GM12874 (cell line): ENCODE data around the gene DES.

Source experiments
- TF ChIP-seq, protein P1 (sequence below): IDR thresholded peaks from 2 replicates; pipeline ENCODE4 v1.5.1; 2011; ENCODE audit warnings: low read depth, mild to moderate bottlenecking, control low read depth, low read length, moderate library complexity; ENCODE audit not compliant: insufficient read depth

The DES gene

GRCh38 chr2:219438453-219438852, 20.3 kb downstream of the DES start:
- TF ChIP-seq, protein P1, sequence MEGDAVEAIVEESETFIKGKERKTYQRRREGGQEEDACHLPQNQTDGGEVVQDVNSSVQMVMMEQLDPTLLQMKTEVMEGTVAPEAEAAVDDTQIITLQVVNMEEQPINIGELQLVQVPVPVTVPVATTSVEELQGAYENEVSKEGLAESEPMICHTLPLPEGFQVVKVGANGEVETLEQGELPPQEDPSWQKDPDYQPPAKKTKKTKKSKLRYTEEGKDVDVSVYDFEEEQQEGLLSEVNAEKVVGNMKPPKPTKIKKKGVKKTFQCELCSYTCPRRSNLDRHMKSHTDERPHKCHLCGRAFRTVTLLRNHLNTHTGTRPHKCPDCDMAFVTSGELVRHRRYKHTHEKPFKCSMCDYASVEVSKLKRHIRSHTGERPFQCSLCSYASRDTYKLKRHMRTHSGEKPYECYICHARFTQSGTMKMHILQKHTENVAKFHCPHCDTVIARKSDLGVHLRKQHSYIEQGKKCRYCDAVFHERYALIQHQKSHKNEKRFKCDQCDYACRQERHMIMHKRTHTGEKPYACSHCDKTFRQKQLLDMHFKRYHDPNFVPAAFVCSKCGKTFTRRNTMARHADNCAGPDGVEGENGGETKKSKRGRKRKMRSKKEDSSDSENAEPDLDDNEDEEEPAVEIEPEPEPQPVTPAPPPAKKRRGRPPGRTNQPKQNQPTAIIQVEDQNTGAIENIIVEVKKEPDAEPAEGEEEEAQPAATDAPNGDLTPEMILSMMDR: no peak

- TF ChIP-seq, protein P1: no peak
Measured at GRCh38 chr2:219439506-219439905, 21.3 kb downstream of the DES start.

GRCh38 chr2:219440388-219441256, 22.4 kb downstream of the DES start:
- TF ChIP-seq, protein P1: no peak

GRCh38 chr2:219441451-219442255, 23.5 kb downstream of the DES start:
- TF ChIP-seq, protein P1: no peak

- TF ChIP-seq, protein P1: no peak
Measured at GRCh38 chr2:219442256-219443015, 24.3 kb downstream of the DES start.

GRCh38 chr2:219443016-219443696, 25.0 kb downstream of the DES start:
- TF ChIP-seq, protein P1: no peak

DNA sequence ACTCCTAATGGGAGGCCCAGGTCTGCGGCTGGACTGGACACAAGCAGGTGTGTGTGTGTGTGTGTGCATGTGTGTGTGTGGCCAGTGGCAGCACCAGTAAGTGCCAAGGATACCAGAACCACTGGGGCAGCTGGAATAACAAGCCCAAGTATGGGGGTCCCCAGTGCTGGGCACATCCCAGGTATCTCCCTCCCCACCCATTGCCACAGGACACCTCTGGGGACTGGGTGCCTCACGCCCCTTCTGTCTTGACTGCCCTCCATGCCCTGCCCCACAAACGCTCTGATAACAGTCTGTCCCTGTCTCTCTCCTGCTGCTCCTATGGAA, 25.5 kb downstream of the DES start:
- TF ChIP-seq, protein P1: no peak
